Astrocyte (in vitro differentiated cells and primary cell): ENCODE results near the gene TET1. TPM values are rescaled to one million over a fixed set of nuclear protein-coding genes. Genes with fewer than 3 reads are reported as not detected.

ENCODE experiments used
- DNase-seq: peaks from one replicate; pipeline ENCODE4 v3.0.0-alpha.2; 2010; ENCODE audit warnings: low read depth
- FAIRE-seq: peaks from 2 replicates; lab custom pipeline; 2011; peaks lifted over from hg19 to GRCh38; lab: Jason Lieb, UNC
- H2AFZ ChIP-seq: 2 replicates; pipeline ENCODE4 v1.6.0; 2012; ENCODE audit warnings: low read depth, low read length, inconsistent platforms
- H3K27ac ChIP-seq: 2 replicates; pipeline ENCODE4 v1.5.1; 2011; ENCODE audit warnings: low read depth, low read length, inconsistent platforms
- H3K27me3 ChIP-seq: 2 replicates; pipeline ENCODE4 v1.6.0; 2011; ENCODE audit warnings: low read length, inconsistent platforms; ENCODE audit not compliant: insufficient read depth
- H3K36me3 ChIP-seq: 2 replicates; pipeline ENCODE4 v1.5.1; 2011; ENCODE audit warnings: low read length, inconsistent platforms; ENCODE audit not compliant: insufficient read depth
- H3K4me1 ChIP-seq: 2 replicates; pipeline ENCODE4 v1.5.1; 2011; ENCODE audit warnings: low read length, inconsistent platforms; ENCODE audit not compliant: insufficient read depth
- H3K4me2 ChIP-seq: 2 replicates; pipeline ENCODE4 v1.6.0; 2012; ENCODE audit warnings: low read length, inconsistent platforms
- H3K4me3 ChIP-seq: 2 replicates; pipeline ENCODE4 v1.5.1; 2011; ENCODE audit warnings: low read depth, mild to moderate bottlenecking, low read length, inconsistent platforms; ENCODE audit not compliant: insufficient read depth
- H3K79me2 ChIP-seq: 2 replicates; pipeline ENCODE4 v1.6.0; 2012; ENCODE audit warnings: mild to moderate bottlenecking, low read length, inconsistent platforms; ENCODE audit not compliant: insufficient read depth
- H3K9ac ChIP-seq: 2 replicates; pipeline ENCODE4 v1.6.0; 2012; ENCODE audit warnings: mild to moderate bottlenecking, low read length, inconsistent platforms
- H3K9me3 ChIP-seq: 2 replicates; pipeline ENCODE4 v1.5.1; 2012; ENCODE audit warnings: low read depth, mild to moderate bottlenecking, low read length, inconsistent platforms; ENCODE audit not compliant: insufficient read depth
- H4K20me1 ChIP-seq: 2 replicates; pipeline ENCODE4 v1.6.0; 2012; ENCODE audit warnings: low read length, inconsistent platforms; ENCODE audit not compliant: insufficient read depth
- H3K27ac Mint-ChIP-seq: one replicate; pipeline ENCODE4 v1.8.0; 2021; ENCODE audit warnings: mild to moderate bottlenecking, mixed read lengths; ENCODE audit not compliant: unreplicated experiment
- H3K27me3 Mint-ChIP-seq: one replicate; pipeline ENCODE4 v1.8.0; 2021; ENCODE audit warnings: low read depth, mixed read lengths; ENCODE audit not compliant: unreplicated experiment
- H3K36me3 Mint-ChIP-seq: one replicate; pipeline ENCODE4 v1.8.0; 2021; ENCODE audit warnings: low read depth, mixed read lengths; ENCODE audit not compliant: unreplicated experiment
- H3K4me1 Mint-ChIP-seq: one replicate; pipeline ENCODE4 v1.8.0; 2021; ENCODE audit warnings: low read depth, mixed read lengths; ENCODE audit not compliant: unreplicated experiment
- H3K4me3 Mint-ChIP-seq: one replicate; pipeline ENCODE4 v1.8.0; 2021; ENCODE audit warnings: mild to moderate bottlenecking, moderate library complexity, mixed read lengths; ENCODE audit not compliant: unreplicated experiment
- H3K9me3 Mint-ChIP-seq: one replicate; pipeline ENCODE4 v1.8.0; 2021; ENCODE audit warnings: mild to moderate bottlenecking, mixed read lengths; ENCODE audit not compliant: unreplicated experiment
- EZH2 ChIP-seq: IDR thresholded peaks from 2 replicates; pipeline ENCODE4 v1.6.1; 2012; ENCODE audit warnings: mild to moderate bottlenecking, low read length, inconsistent platforms; ENCODE audit not compliant: insufficient read depth
- total RNA-seq: library from RNA; stranded (reverse); gene quantifications from 2 replicates; pipeline ENCODE4 v1.2.1, GENCODE V29; 2021
- TF ChIP-seq, protein P1 (sequence below): IDR thresholded peaks from 2 replicates; pipeline ENCODE4 v1.5.1; 2011; ENCODE audit warnings: low read depth, mild to moderate bottlenecking, inconsistent platforms, low read length, moderate library complexity; ENCODE audit not compliant: insufficient read depth

Gene TET1
- total RNA-seq, 1 donor from 2014 or later = 7.1 TPM

DNA sequence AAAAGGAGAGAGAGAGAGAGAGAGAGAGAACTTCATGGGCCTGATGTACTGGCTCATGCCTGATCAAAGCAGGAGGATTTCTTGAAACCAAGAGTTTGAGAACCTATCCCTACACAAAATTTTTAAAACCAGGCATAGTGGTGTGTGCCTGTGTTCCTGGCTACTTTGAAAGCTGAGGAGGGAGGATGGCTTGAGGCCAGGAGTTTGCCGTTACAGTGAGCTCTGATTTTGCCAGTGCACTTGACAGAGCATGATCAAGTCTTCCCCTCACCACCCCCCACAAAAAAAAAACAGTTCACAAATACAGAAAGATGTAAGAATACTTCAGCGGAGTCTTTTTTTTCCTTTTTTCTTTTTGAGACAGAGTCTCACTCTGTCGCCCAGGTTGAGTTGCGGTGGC, 108.8 kb downstream of the TET1 start:
- Mint-ChIP-seq H3K4me1 (peaks cover 5% of the 10 kb centered on the region), H3K27ac (no peak overlapping the region), H3K9me3 (no peaks in the 10 kb centered on the region), H3K27me3 (no peaks in the 10 kb centered on the region), H3K4me3 (no peak overlapping the region), H3K36me3 (peaks cover 7% of the 10 kb centered on the region)
- no peak overlapping the region for H2AFZ ChIP-seq
- H3K4me3 ChIP-seq = no peak overlapping the region
- no peaks in the 10 kb centered on the region for H3K27me3 ChIP-seq
- no peaks in the 10 kb centered on the region for H3K36me3 ChIP-seq
- no peaks in the 10 kb centered on the region for H4K20me1 ChIP-seq
- H3K27ac ChIP-seq = no peak overlapping the region
- no peak overlapping the region for H3K4me2 ChIP-seq
- peaks cover 14% of the 10 kb centered on the region for H3K4me1 ChIP-seq
- no peak overlapping the region for H3K9ac ChIP-seq
- no peaks in the 10 kb centered on the region for H3K79me2 ChIP-seq
- no peak for TF ChIP-seq EZH2
- TF ChIP-seq, protein P1, sequence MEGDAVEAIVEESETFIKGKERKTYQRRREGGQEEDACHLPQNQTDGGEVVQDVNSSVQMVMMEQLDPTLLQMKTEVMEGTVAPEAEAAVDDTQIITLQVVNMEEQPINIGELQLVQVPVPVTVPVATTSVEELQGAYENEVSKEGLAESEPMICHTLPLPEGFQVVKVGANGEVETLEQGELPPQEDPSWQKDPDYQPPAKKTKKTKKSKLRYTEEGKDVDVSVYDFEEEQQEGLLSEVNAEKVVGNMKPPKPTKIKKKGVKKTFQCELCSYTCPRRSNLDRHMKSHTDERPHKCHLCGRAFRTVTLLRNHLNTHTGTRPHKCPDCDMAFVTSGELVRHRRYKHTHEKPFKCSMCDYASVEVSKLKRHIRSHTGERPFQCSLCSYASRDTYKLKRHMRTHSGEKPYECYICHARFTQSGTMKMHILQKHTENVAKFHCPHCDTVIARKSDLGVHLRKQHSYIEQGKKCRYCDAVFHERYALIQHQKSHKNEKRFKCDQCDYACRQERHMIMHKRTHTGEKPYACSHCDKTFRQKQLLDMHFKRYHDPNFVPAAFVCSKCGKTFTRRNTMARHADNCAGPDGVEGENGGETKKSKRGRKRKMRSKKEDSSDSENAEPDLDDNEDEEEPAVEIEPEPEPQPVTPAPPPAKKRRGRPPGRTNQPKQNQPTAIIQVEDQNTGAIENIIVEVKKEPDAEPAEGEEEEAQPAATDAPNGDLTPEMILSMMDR = no peak
- FAIRE-seq = no peak
- no peaks in the 10 kb centered on the region for H3K9me3 ChIP-seq
- no peak for DNase-seq

DNA sequence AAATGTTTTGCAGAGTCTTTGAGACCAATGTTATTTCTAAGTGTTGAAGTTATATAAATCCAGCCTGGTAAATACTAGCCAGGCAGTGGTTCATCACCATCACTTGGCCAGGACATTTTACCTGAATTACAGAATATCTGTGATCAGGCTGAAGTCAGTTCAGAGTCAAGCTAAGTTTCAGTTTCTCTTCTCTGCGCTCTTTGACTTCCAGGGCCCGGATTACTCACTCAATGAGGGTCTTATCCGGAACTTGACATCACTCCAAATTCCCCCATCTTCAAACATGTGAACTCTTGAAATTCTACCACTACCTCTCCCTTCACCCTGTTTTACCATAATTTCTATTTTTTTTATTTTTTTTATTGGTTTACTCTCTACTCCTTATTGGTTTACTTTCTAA, 124.3 kb downstream of the TET1 start:
- Histone ChIP-seq H3K9me3 (no peaks in the 10 kb centered on the region), H3K27me3 (no peaks in the 10 kb centered on the region), H3K4me1 (no peaks in the 10 kb centered on the region), H3K79me2 (no peaks in the 10 kb centered on the region), H3K9ac (no peak overlapping the region), H3K36me3 (peaks cover 2% of the 10 kb centered on the region), H3K27ac (no peak overlapping the region), H2AFZ (no peak overlapping the region), H3K4me2 (no peak overlapping the region), H3K4me3 (no peak overlapping the region), H4K20me1 (no peaks in the 10 kb centered on the region)
- TF ChIP-seq, protein P1 = no peak
- no peak for TF ChIP-seq EZH2
- DNase-seq = no peak
- no peaks in the 10 kb centered on the region for H3K9me3 Mint-ChIP-seq
- no peaks in the 10 kb centered on the region for H3K27me3 Mint-ChIP-seq
- no peak overlapping the region for H3K27ac Mint-ChIP-seq
- no peak for FAIRE-seq
- no peak overlapping the region for H3K4me3 Mint-ChIP-seq
- no peaks in the 10 kb centered on the region for H3K4me1 Mint-ChIP-seq
- H3K36me3 Mint-ChIP-seq = peaks cover 8% of the 10 kb centered on the region

DNA sequence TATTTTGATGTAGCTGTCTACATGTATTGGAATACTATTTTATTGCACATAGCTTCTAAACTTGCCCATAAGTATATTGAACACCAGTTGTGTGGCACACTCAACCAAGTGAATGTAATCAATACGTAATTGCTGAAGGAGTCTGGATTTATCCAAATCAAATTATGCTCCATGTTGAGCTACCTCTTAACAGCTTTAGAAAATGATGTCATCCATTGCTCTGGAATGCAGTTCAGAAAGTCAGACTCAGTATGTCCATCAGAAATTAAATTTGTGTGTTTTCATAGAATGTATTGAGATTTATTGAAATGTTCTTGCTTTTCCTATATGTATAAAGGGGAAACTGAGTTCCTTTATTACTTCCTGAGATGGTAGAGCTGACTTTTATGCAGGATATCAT, 135.9 kb downstream of the TET1 start:
- Histone ChIP-seq H3K9ac (no peak overlapping the region), H4K20me1 (no peaks in the 10 kb centered on the region), H3K27me3 (no peaks in the 10 kb centered on the region), H3K4me2 (no peak overlapping the region), H3K4me3 (no peak overlapping the region), H3K27ac (no peak overlapping the region), H3K36me3 (peaks cover 7% of the 10 kb centered on the region), H3K9me3 (no peaks in the 10 kb centered on the region), H2AFZ (no peak overlapping the region), H3K4me1 (no peaks in the 10 kb centered on the region), H3K79me2 (no peaks in the 10 kb centered on the region)
- Mint-ChIP-seq H3K36me3 (peaks cover 3% of the 10 kb centered on the region), H3K4me1 (peaks cover 9% of the 10 kb centered on the region), H3K9me3 (no peaks in the 10 kb centered on the region), H3K27ac (no peak overlapping the region), H3K27me3 (no peaks in the 10 kb centered on the region), H3K4me3 (no peak overlapping the region)
- no peak for FAIRE-seq
- TF ChIP-seq EZH2 = no peak
- TF ChIP-seq, protein P1 = no peak
- no peak for DNase-seq
